Fibroblast of pulmonary artery (primary cell): ENCODE results near the gene SGF29.

Experiments
- DNase-seq: peaks from one replicate; pipeline ENCODE4 v3.0.0-alpha.2; 2010; ENCODE audit warnings: low read depth
- H3K4me3 ChIP-seq: replicated peaks from 2 replicates; pipeline ENCODE4 v1.5.1; 2011; ENCODE audit warnings: low read depth, mild to moderate bottlenecking, control low read depth, low read length, moderate library complexity
- TF ChIP-seq, protein P1 (sequence below): IDR thresholded peaks from 2 replicates; pipeline ENCODE4 v1.5.1; 2011; ENCODE audit warnings: mild to moderate bottlenecking, control low read depth, low read length, inconsistent platforms; ENCODE audit errors: missing control alignments

The SGF29 gene

GRCh38 chr16:28549301-28549899, 4.3 kb upstream of the SGF29 start:
- peak; percentile 68 for DNase-seq
- H3K4me3 ChIP-seq, result no peak overlapping the region
- TF ChIP-seq, protein P1, sequence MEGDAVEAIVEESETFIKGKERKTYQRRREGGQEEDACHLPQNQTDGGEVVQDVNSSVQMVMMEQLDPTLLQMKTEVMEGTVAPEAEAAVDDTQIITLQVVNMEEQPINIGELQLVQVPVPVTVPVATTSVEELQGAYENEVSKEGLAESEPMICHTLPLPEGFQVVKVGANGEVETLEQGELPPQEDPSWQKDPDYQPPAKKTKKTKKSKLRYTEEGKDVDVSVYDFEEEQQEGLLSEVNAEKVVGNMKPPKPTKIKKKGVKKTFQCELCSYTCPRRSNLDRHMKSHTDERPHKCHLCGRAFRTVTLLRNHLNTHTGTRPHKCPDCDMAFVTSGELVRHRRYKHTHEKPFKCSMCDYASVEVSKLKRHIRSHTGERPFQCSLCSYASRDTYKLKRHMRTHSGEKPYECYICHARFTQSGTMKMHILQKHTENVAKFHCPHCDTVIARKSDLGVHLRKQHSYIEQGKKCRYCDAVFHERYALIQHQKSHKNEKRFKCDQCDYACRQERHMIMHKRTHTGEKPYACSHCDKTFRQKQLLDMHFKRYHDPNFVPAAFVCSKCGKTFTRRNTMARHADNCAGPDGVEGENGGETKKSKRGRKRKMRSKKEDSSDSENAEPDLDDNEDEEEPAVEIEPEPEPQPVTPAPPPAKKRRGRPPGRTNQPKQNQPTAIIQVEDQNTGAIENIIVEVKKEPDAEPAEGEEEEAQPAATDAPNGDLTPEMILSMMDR, result peak; percentile 64

- peak overlapping the region; percentile 67 for H3K4me3 ChIP-seq
- TF ChIP-seq, protein P1, result no peak
- no peak for DNase-seq
Measured at GRCh38 chr16:28554634-28555423, 1.1 kb downstream of the SGF29 start.

- H3K4me3 ChIP-seq, result no peak overlapping the region
- TF ChIP-seq, protein P1, result no peak
- no peak for DNase-seq
Measured at GRCh38 chr16:28555561-28555960, 1.8 kb downstream of the SGF29 start.

GRCh38 chr16:28556914-28557320, 3.2 kb downstream of the SGF29 start:
- no peak overlapping the region for H3K4me3 ChIP-seq
- DNase-seq, result no peak
- TF ChIP-seq, protein P1, result no peak

DNA sequence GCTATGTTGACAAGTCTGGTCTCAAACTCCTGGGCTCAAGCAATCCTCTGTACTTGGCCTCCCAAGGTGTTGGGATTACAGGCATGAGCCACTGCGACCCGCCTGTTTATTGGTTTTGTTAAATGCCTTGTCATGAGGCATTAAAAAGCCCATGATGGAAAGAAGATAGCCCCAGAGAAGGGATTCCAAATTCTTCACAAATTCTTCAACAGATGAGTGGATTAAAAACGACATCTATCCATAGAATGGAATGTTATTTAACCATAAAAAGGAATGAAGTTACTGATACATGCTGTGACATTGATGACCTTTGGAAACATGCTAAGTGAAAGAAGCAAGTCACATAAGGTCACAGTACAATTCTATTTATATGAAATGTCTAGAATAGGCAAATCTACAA, 4.7 kb downstream of the SGF29 start:
- no peak for DNase-seq
- TF ChIP-seq, protein P1, result no peak
- H3K4me3 ChIP-seq, result no peak overlapping the region

GRCh38 chr16:28561557-28562187, 8.0 kb downstream of the SGF29 start:
- TF ChIP-seq, protein P1, result no peak
- DNase-seq, result no peak
- H3K4me3 ChIP-seq, result no peak overlapping the region
